Kidney glomerular epithelial cell (primary cell): ENCODE measurements around the gene ZCWPW1.

ENCODE experiments used
- DNase-seq: peaks from one replicate; lab custom pipeline; 2025; lab: John Stamatoyannopoulos, UW

ZCWPW1 gene

GRCh38 chr7:100432621-100433275 is 4.2 kb upstream of the ZCWPW1 start:
- no peak for DNase-seq

GRCh38 chr7:100432053-100432452 is 3.5 kb upstream of the ZCWPW1 start:
- DNase-seq, result no peak

GRCh38 chr7:100431286-100431735 is 2.8 kb upstream of the ZCWPW1 start:
- no peak for DNase-seq

- no peak for DNase-seq
Observed at GRCh38 chr7:100430493-100431285, 2.2 kb upstream of the ZCWPW1 start.

DNA sequence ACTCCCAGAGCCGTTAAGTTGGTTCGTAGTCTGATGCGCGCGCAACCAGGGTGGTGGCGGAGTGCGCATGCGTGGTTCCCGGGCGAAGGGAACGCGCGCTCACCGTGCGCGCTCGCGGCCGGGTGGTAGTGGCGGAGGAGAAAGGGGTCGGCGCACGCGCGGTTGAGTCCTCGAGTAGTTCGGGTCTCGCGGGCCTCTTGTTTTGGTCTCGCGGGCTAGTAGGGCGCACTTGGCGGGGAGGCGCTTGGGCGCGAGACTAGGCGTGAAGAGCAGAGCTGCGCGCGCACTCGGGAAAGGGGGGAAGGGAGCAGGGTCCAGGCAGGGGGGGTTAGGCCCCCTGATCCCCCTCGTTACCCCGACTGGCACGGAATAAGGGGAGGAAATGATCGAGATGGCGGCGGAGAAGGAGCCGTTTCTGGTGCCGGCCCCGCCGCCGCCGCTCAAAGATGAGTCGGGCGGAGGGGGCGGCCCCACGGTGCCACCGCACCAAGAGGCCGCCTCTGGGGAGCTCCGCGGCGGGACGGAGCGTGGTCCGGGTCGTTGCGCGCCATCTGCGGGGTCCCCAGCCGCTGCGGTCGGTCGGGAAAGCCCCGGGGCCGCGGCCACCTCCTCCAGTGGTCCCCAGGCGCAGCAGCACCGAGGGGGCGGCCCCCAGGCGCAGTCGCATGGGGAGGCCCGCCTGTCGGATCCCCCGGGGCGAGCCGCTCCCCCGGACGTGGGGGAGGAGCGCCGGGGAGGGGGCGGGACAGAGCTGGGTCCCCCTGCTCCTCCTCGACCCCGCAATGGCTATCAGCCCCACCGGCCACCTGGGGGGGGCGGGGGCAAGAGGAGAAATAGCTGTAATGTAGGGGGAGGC is 1.4 kb upstream of the ZCWPW1 start, which contains the start of gene MEPCE:
MEPCE (plus strand) TSS at position 195 of the 856 bp plus-strand sequence; CDS start at position 383, 188 bp downstream.
- peak; percentile 83 for DNase-seq

DNA sequence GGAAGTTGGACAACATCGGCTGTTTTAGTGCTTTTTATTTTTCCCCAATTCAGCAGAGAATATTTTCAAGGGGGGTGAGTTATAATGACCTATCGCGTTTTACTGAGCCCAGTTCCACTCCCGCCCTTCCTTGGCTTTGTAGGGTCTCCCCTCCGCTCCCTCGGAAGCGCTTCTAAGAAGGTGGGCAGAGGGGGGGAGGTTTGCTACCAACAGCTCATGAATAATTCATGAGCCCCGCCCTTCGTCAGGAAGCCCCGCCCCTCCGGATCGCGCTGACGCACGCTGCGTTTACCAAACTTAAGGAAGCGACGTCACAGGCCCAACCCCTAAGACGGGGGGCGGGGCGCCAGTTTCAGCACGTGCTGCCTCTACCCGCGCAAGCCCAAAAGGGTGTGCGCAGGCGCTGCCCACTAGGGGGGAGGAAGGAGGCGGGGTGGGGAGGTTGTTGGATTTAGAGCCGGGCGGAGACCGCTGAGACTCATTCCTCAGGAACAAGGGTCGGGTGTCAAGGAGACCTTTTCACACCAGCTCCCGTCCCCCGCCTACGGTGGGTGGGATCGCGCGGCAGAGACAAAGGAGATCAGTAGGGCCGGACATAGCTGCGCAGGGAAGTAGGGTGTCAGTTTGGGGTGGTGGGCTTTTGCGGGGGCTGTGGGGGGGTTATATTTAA is 599 bp upstream of the ZCWPW1 start:
- peak; percentile 96 for DNase-seq

DNA sequence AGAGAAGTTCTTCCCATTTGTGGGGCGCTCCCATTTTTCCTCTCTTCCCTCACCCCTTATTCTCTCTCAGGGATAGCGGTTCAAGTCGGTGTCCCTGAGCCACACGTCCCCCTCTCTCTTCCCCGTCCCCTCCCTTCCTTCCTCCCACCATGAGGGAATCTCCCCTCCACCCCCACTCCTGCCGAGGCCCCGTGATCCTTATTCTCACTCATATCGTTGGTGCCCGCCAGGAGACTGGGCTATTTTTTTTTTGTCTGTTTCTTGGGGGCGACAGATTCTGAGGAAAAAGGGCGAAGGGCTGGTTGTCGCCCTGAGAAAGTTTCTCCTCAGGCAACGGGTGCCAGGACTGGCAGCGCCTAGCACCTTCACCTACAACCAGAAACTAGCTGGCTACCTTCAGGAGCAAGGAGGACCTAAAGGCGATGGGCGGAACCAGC is 723 bp downstream of the ZCWPW1 start:
- no peak for DNase-seq

DNA sequence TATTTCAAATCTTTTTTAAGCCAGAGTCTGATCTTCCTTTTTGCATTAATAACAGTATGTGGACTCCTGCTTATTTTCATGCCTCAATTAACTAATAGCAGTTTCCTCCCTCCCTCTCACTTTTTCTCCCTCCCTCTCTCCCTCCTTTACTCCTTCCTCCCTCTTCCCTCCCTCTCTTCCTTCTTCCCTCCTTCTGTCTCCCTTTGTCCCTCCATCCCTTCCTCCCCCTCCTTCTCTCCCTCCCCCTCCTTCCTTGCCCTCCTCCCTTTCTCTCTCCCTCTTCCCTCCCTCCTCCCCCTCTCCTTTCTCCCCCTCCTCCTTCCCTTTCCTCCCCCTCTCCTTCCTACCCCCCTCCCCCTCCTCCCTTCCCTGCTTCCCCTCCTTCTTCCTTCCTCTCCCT is 2.0 kb downstream of the ZCWPW1 start:
- no peak for DNase-seq

DNA sequence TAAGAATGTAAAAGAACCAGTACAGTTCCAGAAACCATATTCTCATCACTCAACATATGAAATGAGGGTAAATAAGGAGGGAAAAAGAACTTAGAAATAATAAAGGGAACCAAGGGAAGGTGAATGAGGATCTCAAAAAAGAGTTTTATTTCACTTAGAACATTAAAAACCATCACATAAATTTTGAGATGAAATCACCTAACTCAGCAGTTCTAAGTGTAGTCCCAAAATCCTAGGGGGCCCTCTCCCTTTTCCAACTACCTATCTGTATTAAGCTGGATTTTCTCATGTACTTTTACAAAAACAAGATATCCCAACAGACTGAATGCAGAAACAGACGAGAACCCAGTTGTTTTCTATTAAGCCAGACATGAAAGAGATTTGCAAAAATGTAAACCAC is 3.2 kb downstream of the ZCWPW1 start:
- no peak for DNase-seq

- no peak for DNase-seq
Observed at GRCh38 chr7:100423315-100423714, 5.2 kb downstream of the ZCWPW1 start.

DNA sequence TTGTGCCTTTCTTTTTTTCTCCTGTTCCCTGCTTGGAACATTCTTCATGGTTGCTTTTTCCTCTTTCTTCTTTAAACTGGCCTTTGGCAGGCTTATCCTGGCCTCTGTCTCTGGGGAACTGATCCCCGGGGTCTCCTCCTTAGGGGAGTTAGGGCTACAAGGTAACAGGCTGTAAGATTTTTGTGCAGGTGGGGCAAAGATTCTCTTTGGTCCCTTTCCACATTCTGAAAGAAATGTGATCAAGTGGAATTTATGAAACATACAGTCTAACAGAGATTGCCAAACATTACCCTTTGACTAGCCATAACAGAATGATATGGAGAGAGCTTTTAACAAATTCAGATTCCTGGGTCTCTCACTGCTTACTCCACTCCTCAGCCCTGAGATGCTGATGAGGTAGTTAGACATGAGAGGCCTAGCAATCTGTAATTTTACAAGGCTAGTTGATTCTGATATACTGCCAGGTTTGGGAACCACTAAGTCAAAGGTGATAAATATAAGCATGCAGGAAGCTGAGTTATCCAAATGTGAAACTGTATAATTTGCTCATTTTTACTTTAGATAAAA is 8.8 kb downstream of the ZCWPW1 start:
- DNase-seq, result no peak

DNA sequence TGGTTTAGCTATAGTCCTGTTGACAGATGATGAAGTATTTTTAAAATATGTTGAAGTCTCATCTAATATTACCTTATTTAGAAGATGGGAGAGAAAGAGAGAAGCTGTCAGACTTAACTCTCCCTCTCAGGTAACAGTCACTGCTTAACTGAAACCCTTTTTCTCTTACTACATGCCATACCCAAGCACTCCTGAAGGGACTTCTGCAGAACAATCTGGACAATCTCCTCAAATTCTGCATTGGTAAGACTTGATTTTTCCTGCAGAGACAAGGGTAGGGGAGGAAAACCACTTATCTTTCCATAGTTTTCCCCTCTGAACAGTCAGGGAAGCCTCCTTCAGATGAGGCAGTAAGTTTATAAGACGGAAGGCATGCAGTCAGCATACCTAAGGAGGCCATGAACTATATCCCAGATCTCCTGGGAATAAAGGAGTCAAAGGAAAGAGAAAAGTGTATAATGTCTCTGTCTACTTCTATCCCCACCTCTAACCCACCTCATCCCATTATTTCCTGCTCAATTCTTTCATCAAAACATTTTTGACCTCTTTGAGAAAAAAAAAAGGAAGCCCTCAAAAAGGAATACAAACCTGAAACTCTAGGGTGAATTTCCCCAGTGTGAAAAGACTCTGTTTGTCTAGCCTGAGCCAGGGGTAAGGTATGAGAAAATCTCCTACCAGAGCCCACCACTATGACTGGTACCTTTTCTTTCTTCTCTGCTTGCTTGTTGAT is 9.4 kb downstream of the ZCWPW1 start:
- no peak for DNase-seq

GRCh38 chr7:100415448-100415847 is 13.1 kb downstream of the ZCWPW1 start:
- DNase-seq, result no peak

DNA sequence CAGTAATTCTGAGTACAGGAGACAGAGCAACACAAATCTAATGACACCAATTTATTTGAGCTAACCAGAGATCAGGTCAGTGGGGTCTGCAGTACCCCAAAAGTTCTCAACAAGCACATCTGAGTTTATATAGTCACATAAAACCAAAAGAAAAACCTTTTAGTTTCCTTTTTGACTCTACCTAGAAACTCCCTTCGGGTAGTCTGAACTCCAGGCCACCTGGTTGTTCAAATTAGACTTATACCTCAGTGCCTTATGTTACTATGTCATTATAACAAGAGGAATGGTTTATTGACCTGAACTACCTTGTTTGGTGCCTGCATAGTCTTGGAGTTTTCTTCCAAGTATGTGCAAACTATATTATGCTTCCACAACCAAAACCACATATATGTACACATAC is 14.6 kb downstream of the ZCWPW1 start:
- DNase-seq, result no peak

DNA sequence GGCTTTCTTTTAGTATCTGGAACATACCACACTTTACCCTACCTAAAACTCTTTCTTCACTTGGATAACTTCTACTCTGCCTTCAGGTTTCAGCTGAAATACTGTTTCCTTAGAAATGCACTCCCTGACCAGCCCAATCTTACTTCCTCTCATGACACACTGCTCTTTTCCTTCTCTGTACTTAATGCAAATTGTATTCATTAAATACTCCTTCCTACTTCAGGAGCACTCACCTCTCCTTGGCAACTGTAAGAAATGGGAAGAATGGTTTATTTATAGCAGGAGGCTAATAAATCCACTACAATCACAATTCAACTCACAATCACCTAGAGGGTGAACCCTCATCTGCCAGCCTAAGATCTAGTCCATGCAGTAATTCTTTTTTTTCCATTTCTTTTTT is 15.2 kb downstream of the ZCWPW1 start:
- DNase-seq, result no peak

DNA sequence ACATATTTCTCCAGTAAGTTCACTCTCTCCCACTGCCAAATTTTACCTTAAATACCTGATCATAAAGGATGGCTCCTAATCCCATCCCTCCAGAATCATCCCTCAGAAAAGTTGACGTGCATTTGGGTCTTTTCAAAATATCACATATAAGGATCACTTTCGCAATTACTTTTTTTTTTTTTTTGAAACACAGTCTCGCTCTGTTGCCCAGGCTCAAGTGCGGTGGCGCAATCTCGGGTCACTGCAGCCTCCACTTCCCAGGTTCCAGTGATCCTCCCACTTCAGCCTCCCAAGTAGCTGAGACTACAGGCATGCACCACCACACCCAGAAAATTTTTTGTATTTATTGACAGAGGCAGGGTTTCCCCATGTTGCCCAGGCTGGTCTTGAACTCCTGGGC is 17.4 kb downstream of the ZCWPW1 start:
- DNase-seq, result no peak

- peak; percentile 53 for DNase-seq
Observed at GRCh38 chr7:100407285-100408180, 21.0 kb downstream of the ZCWPW1 start.

DNA sequence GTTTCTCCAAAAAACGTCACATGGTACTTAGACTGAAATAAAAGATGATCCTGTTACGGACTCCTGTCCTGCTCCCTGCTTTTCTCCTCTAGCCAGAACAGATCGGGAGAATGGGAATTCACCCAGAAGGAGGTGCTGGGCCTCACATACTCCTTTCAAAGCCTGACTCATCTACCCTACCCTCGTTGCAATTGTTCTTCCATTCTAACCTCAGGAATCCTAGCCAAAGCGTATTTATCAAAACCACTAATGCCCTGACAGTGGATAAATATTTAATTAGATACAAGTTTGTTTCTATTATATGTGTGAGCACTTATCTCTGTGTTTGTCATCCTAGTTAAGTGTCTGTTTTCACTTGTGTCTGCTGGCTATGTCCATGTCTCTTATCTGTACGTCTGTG is 21.7 kb downstream of the ZCWPW1 start:
- peak; percentile 68 for DNase-seq

GRCh38 chr7:100402241-100402640 is 26.3 kb downstream of the ZCWPW1 start:
- DNase-seq, result no peak

DNA sequence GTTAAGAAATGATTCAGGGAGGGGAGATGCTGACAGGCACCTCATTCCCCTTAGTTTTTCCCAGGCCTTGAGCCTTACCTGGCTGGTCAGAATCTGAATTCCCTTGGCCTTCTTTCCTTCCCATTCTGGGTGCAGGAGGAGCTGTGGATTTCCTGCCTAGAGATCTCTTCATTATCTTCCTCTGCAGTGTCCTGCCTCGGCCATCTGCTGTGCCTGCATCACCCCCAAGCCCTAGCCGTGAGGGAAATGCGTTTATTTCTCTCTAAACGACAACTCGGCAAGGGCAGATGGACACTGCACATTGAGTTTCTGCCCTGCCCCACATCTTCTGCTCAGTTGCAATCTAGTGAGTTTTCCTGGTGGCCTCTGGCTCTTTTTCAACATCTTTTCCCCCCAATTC is 26.7 kb downstream of the ZCWPW1 start:
- no peak for DNase-seq
